ENCODE results near the gene DHRS4L2.
"Not testable (repeated sequence)": the region's sequence is repeated elsewhere in the genome, so short reads cannot be mapped to it uniquely, and the experiment has no call there.

Gene DHRS4L2

DNA sequence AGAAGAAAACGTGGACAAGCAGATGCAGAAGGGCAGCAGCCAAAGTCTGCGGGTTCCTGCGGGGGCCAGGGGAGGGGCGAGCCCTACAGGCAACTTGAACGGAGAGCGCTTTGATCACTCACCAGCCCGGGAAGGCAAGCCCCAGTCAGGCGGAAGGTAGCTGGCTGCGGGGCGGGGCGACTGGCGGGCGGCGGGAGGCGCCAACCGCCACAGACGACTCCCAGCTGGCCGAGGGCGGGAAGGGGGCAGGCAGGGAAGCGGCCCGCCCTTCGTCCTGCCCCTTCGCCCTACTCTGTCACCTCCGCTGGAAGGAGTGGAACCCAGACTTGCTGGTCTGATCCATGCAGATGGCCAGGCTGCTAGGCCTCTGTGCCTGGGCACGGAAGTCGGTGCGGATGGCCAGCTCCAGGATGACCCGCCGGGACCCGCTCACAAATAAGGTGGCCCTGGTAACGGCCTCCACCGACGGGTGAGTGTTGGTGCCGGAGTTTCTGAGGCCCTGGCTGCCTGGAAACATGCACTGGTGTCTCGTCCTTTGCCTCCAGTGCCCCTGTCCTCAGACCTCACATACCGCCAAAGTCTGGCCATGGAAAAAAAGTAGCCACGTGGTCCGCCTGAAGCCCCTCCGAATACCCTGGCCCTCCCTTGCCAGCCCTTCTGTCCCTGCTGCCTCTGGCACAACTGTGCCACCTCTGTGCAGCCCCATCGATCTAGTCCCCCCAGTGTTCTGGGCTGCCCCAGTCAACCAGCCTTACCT is at the start of gene DHRS4L2:
Gene DHRS4L2 (plus strand): TSS at position 323 of the 757 bp plus-strand sequence. CDS start 19 bp downstream, at position 342.
- DNase-seq (ENCODE audit: low spot score): peak; percentile 87

DNA sequence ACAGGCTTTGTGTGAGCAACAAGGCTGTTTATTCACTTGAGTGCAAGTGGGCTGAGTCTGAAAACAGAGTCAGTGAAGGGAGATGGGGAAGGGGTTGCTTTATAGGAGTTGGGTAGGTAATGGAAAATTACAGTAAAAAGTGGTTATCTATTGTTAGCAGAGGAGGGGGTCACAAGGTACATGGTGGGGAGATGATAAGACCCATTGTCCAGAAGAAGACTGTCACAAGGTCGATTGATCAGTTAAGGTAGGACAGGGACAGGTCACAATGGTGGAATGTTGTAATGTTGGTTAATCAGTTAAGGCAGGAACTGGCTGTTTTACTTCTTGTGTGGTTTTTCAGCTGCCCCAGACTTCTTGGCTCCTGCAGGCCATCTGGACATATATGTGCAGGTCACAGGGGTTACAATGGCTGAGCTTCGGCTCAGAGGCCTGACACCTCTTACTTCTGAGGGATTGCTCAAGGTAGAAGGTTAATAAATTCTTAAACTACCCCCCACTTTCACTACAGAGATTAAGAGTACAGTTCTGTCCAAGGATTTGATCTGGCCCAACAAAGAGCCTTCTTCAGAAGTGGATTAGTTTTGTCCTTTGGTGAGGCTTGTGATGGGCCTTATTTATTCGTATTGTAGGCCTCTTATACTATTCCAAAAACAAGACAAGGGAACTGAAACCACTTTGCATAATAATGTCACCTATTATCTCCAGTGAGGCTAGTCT is 49.0 kb upstream of the DHRS4L2 start:
- no peak for DNase-seq (ENCODE audit: low spot score)

DNA sequence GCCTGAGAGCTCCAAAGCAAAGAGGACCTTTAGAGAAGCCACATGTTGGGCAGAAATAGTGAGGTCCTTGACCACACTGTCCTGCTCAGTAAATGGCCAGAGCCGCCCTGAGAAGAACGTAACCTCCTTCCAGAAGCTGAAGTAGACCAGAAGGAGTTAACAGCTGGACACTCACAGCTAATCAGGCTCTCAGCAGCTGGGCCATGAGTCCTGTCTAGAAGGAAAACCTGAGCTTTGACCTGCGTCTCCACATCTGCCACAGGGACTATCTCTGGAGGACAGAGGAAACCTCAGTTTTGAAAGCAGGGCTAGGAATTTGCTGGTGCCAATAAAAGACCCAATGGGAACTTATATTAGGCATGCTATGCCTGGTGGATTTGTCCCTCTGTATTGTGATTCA is 47.5 kb upstream of the DHRS4L2 start:
- no peak for DNase-seq (ENCODE audit: low spot score)

DNA sequence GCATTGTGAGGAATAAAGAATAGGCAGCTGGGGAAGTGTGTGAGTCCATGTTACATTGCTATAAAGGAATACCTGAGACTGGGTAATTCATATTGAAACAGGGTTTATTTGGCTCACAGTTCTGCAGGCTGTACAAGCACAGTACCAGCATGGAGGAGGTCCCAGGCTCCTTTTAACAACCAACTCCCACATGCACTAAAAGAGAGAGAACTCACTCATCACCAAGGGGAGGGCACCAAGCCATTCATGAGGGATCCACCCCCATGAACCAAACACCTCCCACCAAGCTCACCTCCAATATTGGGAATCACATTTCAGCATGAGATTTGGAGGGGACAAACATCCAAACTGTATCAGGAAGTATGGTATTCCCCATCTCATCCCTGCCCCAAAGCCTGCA is 47.1 kb upstream of the DHRS4L2 start:
- no peak for DNase-seq (ENCODE audit: low spot score)

DNA sequence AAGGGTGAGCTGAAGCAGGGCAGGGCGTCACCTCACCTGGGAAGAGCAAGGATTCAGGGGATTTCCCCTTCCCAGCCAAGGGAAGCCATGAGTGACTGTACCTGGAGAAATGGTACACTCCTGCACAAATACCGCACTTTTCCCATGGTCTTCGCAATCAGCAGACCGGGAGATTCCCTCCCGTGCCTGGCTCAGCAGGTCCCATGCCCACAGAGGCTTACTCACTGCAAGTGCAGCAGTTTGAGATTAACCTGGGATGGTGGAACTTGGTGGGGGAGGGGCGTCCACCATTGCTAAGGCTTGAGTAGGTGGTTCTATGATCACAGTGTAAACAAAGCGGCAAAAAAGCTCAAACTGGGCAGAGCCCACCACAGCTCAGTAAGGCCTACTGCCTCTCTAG is 46.1 kb upstream of the DHRS4L2 start:
- no peak for DNase-seq (ENCODE audit: low spot score)

DNA sequence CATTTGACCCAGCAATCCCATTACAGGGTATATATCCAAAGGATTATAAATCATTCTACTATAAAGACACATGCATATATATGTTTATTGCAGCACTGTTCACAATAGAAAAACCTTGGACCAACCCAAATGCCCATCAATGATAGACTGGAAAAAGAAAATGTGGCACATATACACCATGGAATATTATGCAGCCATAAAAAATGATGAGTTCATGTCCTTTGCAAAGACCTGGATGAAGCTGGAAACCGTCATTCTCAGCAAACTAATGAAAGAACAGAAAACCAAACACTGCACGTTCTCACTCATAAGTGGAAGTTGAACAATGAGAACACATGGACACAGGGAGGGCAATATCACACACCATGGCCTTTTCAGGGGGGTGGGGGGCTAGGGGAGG is 39.7 kb upstream of the DHRS4L2 start:
- not testable (repeated sequence) for DNase-seq (ENCODE audit: low spot score)

DNA sequence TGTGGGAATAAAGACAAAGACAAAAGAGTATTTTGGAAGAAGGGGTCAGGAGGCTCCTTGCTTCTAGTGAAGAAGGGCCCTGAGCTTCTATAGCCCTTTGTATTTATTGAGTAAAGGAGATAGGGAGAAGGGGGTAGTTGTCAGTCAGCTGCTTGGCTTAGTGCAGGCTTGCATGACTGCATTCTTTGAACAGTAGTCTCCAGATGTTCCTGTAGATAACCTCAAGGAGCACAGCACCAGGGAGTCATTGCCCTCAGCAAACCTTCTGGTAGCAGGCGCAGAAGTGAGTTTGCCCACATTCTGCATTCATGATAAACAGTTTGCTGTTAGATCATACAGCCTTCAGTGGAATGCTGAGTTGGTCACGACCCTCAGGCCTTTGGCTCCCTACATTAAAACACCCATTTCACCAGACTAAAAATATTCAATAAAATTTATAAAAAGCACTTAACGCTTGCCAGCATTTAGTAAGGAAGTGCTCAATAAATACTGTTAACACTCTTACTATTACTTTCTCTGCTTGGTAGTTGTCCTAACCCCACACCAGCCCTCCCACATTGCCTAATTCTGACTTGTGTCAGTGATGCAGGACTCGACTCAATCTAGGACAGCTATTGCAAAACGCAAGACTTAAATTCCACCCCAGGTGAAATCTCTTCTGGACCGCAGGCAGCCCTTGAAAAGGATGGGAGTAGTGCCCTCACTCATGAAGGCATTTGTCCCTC is 38.2 kb upstream of the DHRS4L2 start:
- no peak for DNase-seq (ENCODE audit: low spot score)

DNA sequence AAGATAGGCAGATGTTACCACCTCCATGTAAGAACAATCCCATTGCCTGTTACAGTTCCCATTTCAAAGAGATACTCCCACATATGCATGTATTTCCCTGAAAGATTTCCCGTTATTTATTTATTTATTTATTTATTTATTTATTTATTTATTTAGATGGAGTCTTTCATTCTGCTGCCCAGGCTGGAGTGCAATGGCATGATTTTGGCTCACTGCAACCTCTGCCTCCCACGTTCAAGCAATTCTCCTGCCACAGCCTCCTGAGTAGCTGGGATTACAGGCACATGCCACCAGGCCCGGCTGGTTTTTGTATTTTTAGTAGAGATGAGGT is 37.6 kb upstream of the DHRS4L2 start:
- DNase-seq (ENCODE audit: low spot score): not testable (repeated sequence)

DNA sequence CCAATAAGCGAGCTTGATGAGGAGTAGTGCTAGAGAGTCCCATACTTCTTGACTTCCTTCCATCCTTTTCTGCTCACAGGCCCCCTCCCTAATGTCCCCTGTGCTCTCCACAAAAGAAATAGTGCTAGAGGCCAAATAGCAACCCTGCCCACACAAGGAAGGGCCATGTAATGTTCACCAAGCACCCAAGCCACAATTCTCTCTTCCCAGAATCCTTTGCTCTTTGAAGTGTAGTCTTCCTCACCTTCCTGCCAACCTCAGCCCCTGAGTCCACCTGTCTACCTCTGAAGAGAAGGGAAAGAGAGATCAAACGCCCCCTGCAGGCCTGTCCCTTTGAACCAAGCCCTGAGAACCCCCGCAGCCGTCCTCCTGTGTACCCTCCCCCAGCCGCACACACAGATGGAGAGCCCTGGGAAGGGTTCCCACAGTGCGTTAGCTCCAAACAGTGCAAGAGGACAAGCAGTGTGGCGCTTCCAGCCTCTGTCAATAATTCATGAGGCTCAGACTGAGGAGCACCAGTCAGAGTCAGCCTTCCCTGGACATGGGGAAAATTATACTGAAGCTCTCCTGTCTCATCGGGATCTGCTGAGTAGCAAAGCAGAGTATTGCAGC is 37.0 kb upstream of the DHRS4L2 start:
- DNase-seq (ENCODE audit: low spot score): no peak

DNA sequence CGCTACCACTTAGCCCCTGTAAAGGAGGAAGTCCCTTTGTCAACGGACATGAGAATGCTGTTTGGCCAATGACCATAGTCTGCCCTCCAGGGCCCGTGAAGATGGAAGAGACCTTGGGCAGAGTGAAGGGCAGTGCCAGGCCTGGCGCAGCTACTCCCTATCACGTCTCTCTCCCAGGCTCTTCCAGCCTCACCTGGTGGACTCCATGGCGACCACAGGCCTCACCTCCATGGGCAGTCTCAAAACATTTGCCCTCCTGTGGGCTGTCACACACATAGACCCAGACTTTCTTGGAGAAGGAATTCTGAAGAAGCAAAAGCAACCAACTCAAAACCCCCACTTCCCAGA is 35.6 kb upstream of the DHRS4L2 start:
- not testable (repeated sequence) for DNase-seq (ENCODE audit: low spot score)

DNA sequence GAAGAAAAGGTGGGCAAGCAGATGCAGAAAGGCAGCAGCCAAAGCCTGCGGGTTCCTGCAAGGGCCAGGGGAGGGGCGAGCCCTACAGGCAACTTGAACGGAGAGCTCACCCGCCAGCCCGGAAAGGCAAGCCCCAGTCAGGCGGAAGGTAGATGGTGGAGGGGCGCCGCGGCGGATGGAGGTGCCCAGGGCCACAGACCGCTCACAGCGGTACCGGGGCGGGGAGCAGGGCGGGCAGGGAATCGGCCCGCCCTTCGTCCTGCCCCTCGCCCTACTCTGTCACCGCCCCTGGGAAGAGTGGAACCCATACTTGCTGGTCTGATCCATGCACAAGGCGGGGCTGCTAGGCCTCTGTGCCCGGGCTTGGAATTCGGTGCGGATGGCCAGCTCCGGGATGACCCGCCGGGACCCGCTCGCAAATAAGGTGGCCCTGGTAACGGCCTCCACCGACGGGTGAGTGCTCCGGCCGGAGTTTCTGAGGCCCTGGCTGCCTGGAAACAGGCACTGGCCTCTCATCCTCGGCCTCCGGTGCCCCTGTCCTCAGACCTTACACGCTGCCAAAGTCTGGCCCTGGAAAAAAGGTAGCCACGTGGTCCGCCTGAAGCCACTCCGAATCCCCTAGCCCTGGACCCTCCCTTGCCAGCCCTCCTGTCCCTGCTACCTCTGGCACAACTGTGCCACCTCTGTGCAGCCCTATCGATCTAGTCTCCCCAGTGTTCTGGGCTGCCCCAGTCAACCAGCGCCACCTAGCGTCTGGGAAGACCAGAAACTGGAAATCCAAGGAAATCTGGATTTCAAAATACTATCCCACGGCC is 35.1 kb upstream of the DHRS4L2 start, which contains the start of gene DHRS4:
Gene DHRS4 (plus strand): TSS at position 307 of the 815 bp plus-strand sequence. CDS start 19 bp downstream, at position 326.
- DNase-seq (ENCODE audit: low spot score): peak; percentile 83

DNA sequence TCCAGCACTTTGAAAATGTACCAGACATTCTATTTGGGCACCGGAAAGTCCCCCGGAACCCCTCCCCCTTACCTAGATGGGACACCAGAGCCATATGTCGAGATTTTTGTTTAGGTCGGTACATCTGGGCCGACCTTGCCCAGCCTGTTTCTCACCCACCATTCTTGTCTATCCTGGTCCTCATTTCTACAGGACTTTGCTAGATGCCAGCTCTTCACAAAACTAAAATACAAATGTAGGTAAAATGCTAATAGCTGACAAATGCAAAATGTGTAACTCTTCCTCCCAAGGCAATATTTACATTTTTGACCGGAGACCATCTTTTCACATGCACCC is 34.5 kb upstream of the DHRS4L2 start:
- DNase-seq (ENCODE audit: low spot score): not testable (repeated sequence)

DNA sequence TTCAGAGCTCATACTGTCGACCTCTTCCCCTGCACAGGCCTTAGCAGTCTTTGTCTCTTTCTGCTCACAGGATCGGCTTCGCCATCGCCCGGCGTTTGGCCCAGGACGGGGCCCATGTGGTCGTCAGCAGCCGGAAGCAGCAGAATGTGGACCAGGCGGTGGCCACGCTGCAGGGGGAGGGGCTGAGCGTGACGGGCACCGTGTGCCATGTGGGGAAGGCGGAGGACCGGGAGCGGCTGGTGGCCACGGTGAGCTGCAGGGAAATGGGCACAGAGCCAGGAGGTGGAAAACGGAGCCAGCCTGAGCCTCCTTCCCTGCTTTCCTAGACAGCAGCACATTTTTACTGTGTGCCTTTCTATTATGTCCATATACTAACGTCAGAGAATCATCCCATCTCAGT is 33.8 kb upstream of the DHRS4L2 start:
- not testable (repeated sequence) for DNase-seq (ENCODE audit: low spot score)

DNA sequence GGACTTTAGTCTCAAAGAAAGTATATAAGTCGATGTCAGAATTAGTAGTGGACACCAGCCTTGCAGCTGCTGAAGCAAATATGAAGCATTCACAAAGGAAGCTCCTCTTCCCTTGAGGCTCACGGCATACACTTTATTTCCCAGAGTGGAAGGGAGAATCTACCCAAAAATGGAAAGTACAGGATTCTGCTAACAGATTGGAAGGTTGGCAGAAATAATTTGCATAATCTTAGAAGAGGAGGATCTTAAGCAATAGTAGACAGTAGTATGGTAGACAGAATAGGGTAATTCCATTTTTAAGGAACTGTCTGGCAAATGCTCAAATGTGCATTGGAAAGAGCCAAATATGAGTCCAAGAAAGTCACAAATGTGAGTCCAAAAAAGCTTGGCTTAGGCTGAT is 32.9 kb upstream of the DHRS4L2 start:
- not testable (repeated sequence) for DNase-seq (ENCODE audit: low spot score)

DNA sequence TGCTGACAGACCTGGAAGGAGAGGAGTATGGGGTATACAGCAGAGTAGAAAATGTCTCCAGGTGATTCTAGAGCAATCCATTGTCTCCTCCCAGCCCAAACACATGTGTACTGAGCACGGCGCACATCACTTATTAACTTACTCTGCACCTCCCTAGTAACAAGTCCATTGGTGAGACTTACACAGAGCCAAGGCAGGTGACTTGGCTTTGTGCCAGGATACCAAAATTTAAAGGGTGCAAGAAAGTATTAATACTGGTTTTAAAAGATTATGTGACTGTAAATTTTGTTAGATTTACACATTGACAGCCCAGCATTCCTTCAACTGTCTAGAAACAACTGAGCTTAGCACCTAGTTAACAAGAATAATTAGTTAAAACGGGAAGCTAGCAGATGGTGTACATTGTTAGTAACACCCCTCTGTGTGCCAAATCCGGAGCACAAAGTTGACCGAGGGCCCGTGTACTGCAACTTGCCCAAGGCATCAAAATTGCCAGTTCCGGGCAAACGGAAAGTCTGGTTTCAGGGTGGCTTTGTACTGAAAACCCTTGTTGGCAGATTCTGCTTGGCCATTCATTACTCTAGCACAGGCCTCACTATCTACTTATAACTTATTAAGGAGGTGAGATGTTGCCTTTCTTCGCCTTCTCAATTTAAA is 30.7 kb upstream of the DHRS4L2 start:
- not testable (repeated sequence) for DNase-seq (ENCODE audit: low spot score)

DNA sequence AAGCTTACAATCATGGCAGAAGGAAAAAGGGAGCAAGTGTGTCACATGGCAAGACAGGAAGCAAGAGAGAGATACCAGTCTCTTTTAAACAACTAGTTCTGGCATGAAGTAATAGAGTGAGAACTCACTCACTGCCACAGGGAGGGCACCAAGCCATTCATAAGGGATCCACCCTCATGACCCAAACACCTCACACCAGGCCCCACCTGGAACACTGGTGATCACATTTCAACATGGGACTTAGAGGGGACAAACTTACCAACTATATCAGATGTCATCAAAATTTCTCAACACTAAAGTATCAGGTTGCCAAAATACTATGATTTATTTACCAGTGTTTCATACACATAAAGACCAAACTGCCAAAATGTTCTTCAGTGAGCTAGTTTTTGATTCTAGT is 27.8 kb upstream of the DHRS4L2 start:
- DNase-seq (ENCODE audit: low spot score): not testable (repeated sequence)

DNA sequence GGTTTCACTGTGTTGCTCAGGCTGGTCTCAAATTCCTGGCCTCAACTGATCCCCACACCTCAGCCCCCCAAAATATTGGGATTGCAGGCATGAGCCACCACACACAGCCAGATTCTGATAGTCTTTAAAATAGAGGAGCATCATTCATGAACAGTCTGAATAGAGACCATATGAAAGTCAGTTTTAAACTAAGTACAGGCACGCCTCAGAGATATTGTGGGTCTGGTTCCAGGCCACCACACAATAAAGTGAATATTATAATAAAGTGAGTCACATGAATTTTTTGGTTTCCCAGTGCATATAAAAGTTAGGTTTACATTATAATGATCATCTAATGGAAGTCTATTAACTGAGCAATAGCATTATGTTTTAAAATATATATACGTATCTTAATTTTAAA is 27.0 kb upstream of the DHRS4L2 start:
- DNase-seq (ENCODE audit: low spot score): not testable (repeated sequence)

DNA sequence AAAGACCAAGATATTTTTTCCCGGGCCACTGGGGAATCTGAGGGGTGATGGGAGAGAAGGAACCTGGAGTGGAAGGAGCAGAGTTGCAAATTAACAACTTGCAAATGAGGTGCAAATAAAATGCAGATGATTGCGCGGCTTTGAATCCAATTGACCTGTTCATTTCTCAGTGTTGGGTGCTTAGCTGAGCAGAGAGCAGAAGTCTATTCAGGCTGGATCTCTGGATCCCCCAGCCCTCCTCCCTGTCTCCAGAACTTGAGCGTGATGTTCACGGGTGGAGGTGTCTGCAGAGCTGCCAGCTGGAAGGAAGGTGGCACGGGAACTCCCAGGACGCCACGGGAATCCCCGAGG is 19.6 kb upstream of the DHRS4L2 start:
- not testable (repeated sequence) for DNase-seq (ENCODE audit: low spot score)

DNA sequence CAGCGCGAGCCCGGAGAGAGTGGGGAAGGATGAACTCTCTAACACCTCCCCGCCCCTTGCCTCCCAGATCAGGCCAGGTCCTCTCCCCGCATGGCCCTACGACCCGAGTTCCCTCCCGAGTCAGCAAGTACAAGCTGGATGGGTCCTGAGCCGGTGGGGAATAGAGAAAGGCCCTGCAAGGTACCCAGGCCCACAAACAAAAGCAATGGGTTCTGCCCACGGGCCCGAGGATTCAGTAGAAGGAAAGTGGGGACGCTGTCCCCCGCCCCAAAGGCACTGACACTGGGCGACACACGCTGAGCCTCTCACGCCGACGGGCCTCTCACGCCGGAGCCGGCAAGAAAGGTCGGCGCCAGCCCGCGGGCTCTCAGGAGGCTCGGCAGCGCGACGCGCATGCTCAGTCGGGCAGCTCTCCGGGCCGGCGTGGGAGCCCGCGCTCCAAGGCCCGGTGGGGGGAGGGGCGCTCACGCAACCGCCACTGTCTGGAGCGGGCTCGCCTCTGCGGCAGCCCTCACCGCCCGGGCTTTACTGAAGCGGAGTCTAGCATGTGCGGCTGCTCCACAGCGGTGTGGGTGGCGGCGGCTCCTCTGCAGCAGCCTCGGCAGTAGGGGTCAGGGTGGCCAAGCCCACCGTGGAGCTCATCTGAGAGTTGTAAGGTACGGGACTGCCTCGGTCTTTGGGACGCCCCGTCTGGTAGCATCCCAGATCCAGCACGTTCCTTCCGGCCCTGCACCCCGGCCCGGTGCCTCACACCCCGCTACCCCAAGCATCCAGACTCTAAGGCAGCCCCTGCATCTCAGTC is 19.0 kb upstream of the DHRS4L2 start:
- DNase-seq (ENCODE audit: low spot score): peak; percentile 70

DNA sequence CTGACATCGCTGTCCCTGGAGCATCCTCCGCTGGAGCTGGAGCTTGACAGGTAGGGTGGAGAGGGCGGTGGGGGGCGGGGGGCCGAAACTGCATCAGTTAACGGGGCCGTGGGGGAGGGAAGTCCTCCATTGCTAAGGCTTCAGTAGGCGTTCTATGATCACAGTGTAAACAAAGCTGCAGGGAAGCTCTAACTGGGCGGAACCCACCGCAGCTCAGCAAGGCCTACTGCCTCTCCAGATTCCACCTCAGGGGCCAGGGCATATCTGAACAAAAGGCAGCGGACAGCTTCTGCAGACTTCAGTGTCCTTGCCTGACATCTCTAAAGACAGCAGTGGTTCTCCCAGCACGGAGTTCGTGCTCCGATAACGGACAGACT is 18.5 kb upstream of the DHRS4L2 start:
- not testable (repeated sequence) for DNase-seq (ENCODE audit: low spot score)
